BE2C (cell line): ENCODE data around the gene PDGFRB.

Source experiments
- DNase-seq: peaks from one replicate; pipeline ENCODE4 v3.0.0-alpha.2; 2020
- H3K27me3 ChIP-seq: fragments of 250-450 bp; sonication (Bioruptor Pico); 2 replicates; pipeline ENCODE4 v1.5.1; 2020; ENCODE audit warnings: mild to moderate bottlenecking
- H3K36me3 ChIP-seq: fragments of 250-450 bp; sonication (Bioruptor Pico); 2 replicates; pipeline ENCODE4 v1.5.1; 2020; ENCODE audit warnings: mild to moderate bottlenecking
- H3K4me1 ChIP-seq: fragments of 250-450 bp; sonication (Bioruptor Pico); 2 replicates; pipeline ENCODE4 v1.5.1; 2020
- H3K4me3 ChIP-seq: 2 replicates; pipeline ENCODE4 v1.5.1; 2011; ENCODE audit warnings: low read depth, low read length
- H3K9me3 ChIP-seq: fragments of 250-450 bp; sonication (Bioruptor Pico); 2 replicates; pipeline ENCODE4 v1.5.1; 2020
- CTCF ChIP-seq: IDR thresholded peaks from 2 replicates; pipeline ENCODE4 v1.5.1; 2012; ENCODE audit warnings: mild to moderate bottlenecking, low read depth, low read length

The PDGFRB gene

GRCh38 chr5:150112201-150113046, 43.2 kb downstream of the PDGFRB start:
- TF ChIP-seq CTCF = no peak
- Histone ChIP-seq H3K4me1 (peaks cover 13% of the 10 kb centered on the region; the same call in 1 of the 2 replicates), H3K4me3 (no peak overlapping the region), H3K36me3 (no peaks in the 10 kb centered on the region), H3K9me3 (no peaks in the 10 kb centered on the region), H3K27me3 (no peaks in the 10 kb centered on the region)
- no peak for DNase-seq

GRCh38 chr5:150111122-150111521, 44.5 kb downstream of the PDGFRB start:
- no peak overlapping the region for H3K4me3 ChIP-seq
- no peaks in the 10 kb centered on the region for H3K9me3 ChIP-seq
- H3K36me3 ChIP-seq = no peaks in the 10 kb centered on the region
- DNase-seq = no peak
- no peak for TF ChIP-seq CTCF
- H3K27me3 ChIP-seq = no peaks in the 10 kb centered on the region
- H3K4me1 ChIP-seq = peaks cover 13% of the 10 kb centered on the region; the same call in 1 of the 2 replicates

GRCh38 chr5:150109921-150110320, 45.7 kb downstream of the PDGFRB start:
- DNase-seq = no peak
- Histone ChIP-seq H3K27me3 (no peaks in the 10 kb centered on the region), H3K9me3 (no peaks in the 10 kb centered on the region), H3K4me1 (peaks cover 13% of the 10 kb centered on the region; the same call in 1 of the 2 replicates), H3K36me3 (no peaks in the 10 kb centered on the region), H3K4me3 (no peak overlapping the region)
- TF ChIP-seq CTCF = no peak

- no peak for TF ChIP-seq CTCF
- Histone ChIP-seq H3K36me3 (no peaks in the 10 kb centered on the region), H3K9me3 (no peaks in the 10 kb centered on the region), H3K27me3 (no peaks in the 10 kb centered on the region), H3K4me1 (peaks cover 13% of the 10 kb centered on the region; the same call in 1 of the 2 replicates), H3K4me3 (no peak overlapping the region)
- peak; percentile 8 for DNase-seq
Measured at GRCh38 chr5:150108711-150109514, 46.7 kb downstream of the PDGFRB start.

GRCh38 chr5:150107909-150108447, 47.7 kb downstream of the PDGFRB start:
- no peak for DNase-seq
- Histone ChIP-seq H3K27me3 (no peaks in the 10 kb centered on the region), H3K36me3 (no peaks in the 10 kb centered on the region), H3K9me3 (no peaks in the 10 kb centered on the region; the same call in 1 of the 2 replicates), H3K4me3 (no peak overlapping the region), H3K4me1 (peaks cover 9% of the 10 kb centered on the region; the same call in 1 of the 2 replicates)
- TF ChIP-seq CTCF = no peak
